Measurements from ENCODE around the gene NIBAN1.

NIBAN1 gene

GRCh38 chr1:184951788-184952187 lies 22.5 kb downstream of the NIBAN1 start:
- no peak for TF ChIP-seq EZH2phosphoT487 (IDR thresholded peaks at IDR 0.05; ENCODE audit: borderline replicate concordance, low read length)
- TF ChIP-seq CTCF (IDR thresholded peaks at IDR 0.05; ENCODE audit: low read depth, low read length, poor library complexity, severe bottlenecking), result no peak
- H3K9me2 ChIP-seq (replicated peaks; ENCODE audit: control insufficient read depth, low read length), result no peaks in the 10 kb centered on the region
- no peaks in the 10 kb centered on the region for H3K9me3 ChIP-seq (ENCODE audit: control insufficient read depth, insufficient read depth, low read length)
- no peaks in the 10 kb centered on the region for H3F3A ChIP-seq (ENCODE audit: control insufficient read depth, insufficient read depth)
- peaks cover 2% of the 10 kb centered on the region for H3K4me1 ChIP-seq (ENCODE audit: control insufficient read depth, low read length)
- no peaks in the 10 kb centered on the region for H4K20me1 ChIP-seq (ENCODE audit: control insufficient read depth, insufficient read depth, low read depth, low read length)
- H3K79me2 ChIP-seq (ENCODE audit: control insufficient read depth, low read length), result no peaks in the 10 kb centered on the region
- H3K4me2 ChIP-seq (ENCODE audit: low read length), result no peak overlapping the region
- no peaks in the 10 kb centered on the region for H3K27me3 ChIP-seq (ENCODE audit: control insufficient read depth, low read length)
- no peaks in the 10 kb centered on the region for H3K36me3 ChIP-seq (ENCODE audit: control insufficient read depth, low read length)
- H3K4me3 ChIP-seq (ENCODE audit: low read length), result no peak overlapping the region
- no peak overlapping the region for H3K27ac ChIP-seq (ENCODE audit: low read depth, low read length)

- no peak overlapping the region for H3K4me3 ChIP-seq (ENCODE audit: low read length)
- no peaks in the 10 kb centered on the region for H3K79me2 ChIP-seq (ENCODE audit: control insufficient read depth, low read length)
- H3K27ac ChIP-seq (ENCODE audit: low read depth, low read length), result no peak overlapping the region
- no peaks in the 10 kb centered on the region for H3F3A ChIP-seq (ENCODE audit: control insufficient read depth, insufficient read depth)
- H3K27me3 ChIP-seq (ENCODE audit: control insufficient read depth, low read length), result no peaks in the 10 kb centered on the region
- H3K4me2 ChIP-seq (ENCODE audit: low read length), result no peak overlapping the region
- H3K9me3 ChIP-seq (ENCODE audit: control insufficient read depth, insufficient read depth, low read length), result no peaks in the 10 kb centered on the region
- no peaks in the 10 kb centered on the region for H3K9me2 ChIP-seq (replicated peaks; ENCODE audit: control insufficient read depth, low read length)
- H4K20me1 ChIP-seq (ENCODE audit: control insufficient read depth, insufficient read depth, low read depth, low read length), result no peaks in the 10 kb centered on the region
- peaks cover 11% of the 10 kb centered on the region for H3K4me1 ChIP-seq (ENCODE audit: control insufficient read depth, low read length)
- no peaks in the 10 kb centered on the region for H3K36me3 ChIP-seq (ENCODE audit: control insufficient read depth, low read length)
- no peak for TF ChIP-seq EZH2phosphoT487 (IDR thresholded peaks at IDR 0.05; ENCODE audit: borderline replicate concordance, low read length)
- TF ChIP-seq CTCF (IDR thresholded peaks at IDR 0.05; ENCODE audit: low read depth, low read length, poor library complexity, severe bottlenecking), result no peak
These were observed 23.4 kb downstream of the NIBAN1 start for GRCh38 chr1:184950906-184951305.

- Histone ChIP-seq H3K36me3 (ENCODE audit: control insufficient read depth, low read length) (no peaks in the 10 kb centered on the region), H4K20me1 (ENCODE audit: control insufficient read depth, insufficient read depth, low read depth, low read length) (no peaks in the 10 kb centered on the region), H3K9me2 (replicated peaks; ENCODE audit: control insufficient read depth, low read length) (no peaks in the 10 kb centered on the region), H3K9me3 (ENCODE audit: control insufficient read depth, insufficient read depth, low read length) (no peaks in the 10 kb centered on the region), H3K27ac (ENCODE audit: low read depth, low read length) (no peak overlapping the region), H3K79me2 (ENCODE audit: control insufficient read depth, low read length) (no peaks in the 10 kb centered on the region), H3K4me2 (ENCODE audit: low read length) (no peak overlapping the region), H3F3A (ENCODE audit: control insufficient read depth, insufficient read depth) (no peaks in the 10 kb centered on the region), H3K4me3 (ENCODE audit: low read length) (no peak overlapping the region), H3K4me1 (ENCODE audit: control insufficient read depth, low read length) (peaks cover 18% of the 10 kb centered on the region), H3K27me3 (ENCODE audit: control insufficient read depth, low read length) (no peaks in the 10 kb centered on the region)
- no peak for TF ChIP-seq EZH2phosphoT487 (IDR thresholded peaks at IDR 0.05; ENCODE audit: borderline replicate concordance, low read length)
- no peak for TF ChIP-seq CTCF (IDR thresholded peaks at IDR 0.05; ENCODE audit: low read depth, low read length, poor library complexity, severe bottlenecking)
These were observed 24.1 kb downstream of the NIBAN1 start for GRCh38 chr1:184950227-184950626.

All from DOHH2 (cell line).